ENCODE results near the gene SYT6. TPM values are rescaled to one million over a fixed set of nuclear protein-coding genes. Genes with fewer than 3 reads are reported as not detected.
A peak's percentile ranks its signal among the peaks of the same experiment; 100 is the strongest.

The SYT6 gene
- total RNA-seq, result 1 to 10 TPM in 1 of 4 donors, not detected in 3; 2.0 TPM

DNA sequence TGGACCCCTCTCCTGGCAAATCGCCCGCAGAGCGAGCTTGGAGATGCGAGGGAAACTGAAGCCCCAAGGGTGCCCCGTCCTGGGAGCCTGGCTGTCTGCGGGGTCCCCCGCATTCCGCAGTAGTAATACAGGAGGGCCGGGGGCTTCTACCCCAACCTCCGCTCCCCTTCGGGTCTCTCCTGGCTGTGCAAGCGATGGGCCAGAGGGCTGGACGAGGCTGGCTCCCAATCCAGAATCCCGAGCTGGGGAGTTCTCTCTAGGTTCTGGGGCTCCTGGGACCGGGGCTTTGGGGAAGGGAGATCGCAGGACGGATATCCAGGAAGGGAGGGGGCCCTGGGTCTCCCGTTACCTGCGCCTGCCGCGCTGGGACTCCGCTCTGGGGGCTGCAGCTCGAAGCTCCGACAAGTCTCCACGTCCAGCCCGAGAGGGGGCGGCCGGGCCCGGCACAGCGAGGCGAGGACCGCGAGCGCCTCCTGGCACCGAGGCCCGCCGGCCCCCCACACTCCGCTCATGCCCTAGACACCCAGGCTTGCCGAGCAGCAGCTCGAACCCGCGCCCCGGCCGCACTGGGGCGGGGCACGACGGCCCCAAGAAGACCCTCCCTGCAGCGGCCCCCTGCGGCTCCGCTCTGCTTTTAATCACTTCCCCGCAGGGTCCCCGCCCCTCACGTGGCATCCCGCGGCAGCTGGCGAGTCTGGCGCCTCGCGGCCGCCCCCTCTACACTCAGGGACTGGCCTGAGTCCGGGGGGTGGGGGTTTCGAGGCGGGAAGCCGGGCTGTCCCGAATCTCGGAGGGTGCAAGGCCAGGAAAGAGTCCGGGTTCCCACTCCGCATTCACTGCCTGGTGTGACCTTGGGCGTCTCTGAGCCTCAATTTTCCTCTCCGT lies at the start of gene SYT6:
Gene SYT6 (minus strand): TSS at position 609 of the 885 bp plus-strand sequence. CDS start 97 bp downstream, at position 512.
- Histone ChIP-seq H3K9me3 (no peaks in the 10 kb centered on the region), H3K4me3 (peak within 1 kb of the TSS; percentile 8 to 54), H3K36me3 (no peaks in the 10 kb centered on the region), H3K4me1 (peaks cover 0 to 35% (median 22%) of the 10 kb centered on the region in 3 donors), H3K27ac (no peak within 1 kb of the TSS), H3K27me3 (peaks cover 95% of the 10 kb centered on the region)
- no peak for ATAC-seq
- TF ChIP-seq CTCF (IDR thresholded peaks at IDR 0.05), result no peak
- TF ChIP-seq POLR2AphosphoS5 (IDR thresholded peaks at IDR 0.05), result no peak
- TF ChIP-seq EP300 (IDR thresholded peaks at IDR 0.05), result no peak
- no peak for TF ChIP-seq POLR2A (IDR thresholded peaks at IDR 0.05)
- no CpG with 5 or more reads among the region's 70 CpGs for WGBS, 2 donors (ENCODE audit: low coverage in 1 of 2)

DNA sequence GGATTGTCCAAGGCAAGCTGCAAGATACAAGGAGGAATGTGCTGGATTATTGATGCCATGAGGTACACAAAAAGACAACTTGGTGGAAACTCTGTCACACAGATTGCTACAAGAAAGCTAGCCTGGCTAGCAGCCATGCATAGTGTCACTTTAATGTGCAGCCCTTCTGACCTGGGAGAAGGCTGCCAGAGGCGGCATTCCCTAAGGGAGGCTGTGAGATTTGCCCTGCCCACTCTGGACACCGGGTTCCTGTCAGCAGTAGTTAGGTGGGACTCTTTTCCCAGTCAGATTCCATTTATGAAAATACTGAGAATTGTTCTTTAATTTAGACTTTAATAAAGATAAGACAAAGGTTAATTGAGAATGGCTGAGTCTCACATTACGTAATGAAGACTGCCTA lies 47.8 kb upstream of the SYT6 start:
- no peaks in the 10 kb centered on the region for H3K4me1 ChIP-seq
- no peak overlapping the region for H3K27ac ChIP-seq
- H3K27me3 ChIP-seq, result peaks cover 44% of the 10 kb centered on the region
- H3K36me3 ChIP-seq, result no peaks in the 10 kb centered on the region
- WGBS, 2 donors (ENCODE audit: low coverage in 1 of 2), result 56 to 71% methylated on average over 3 of the region's 3 CpGs
- TF ChIP-seq CTCF (IDR thresholded peaks at IDR 0.05) (no peak), POLR2A (IDR thresholded peaks at IDR 0.05) (no peak), EP300 (IDR thresholded peaks at IDR 0.05) (no peak)
- no peak for ATAC-seq
- no peak overlapping the region for H3K4me3 ChIP-seq
- H3K9me3 ChIP-seq, result no peaks in the 10 kb centered on the region

DNA sequence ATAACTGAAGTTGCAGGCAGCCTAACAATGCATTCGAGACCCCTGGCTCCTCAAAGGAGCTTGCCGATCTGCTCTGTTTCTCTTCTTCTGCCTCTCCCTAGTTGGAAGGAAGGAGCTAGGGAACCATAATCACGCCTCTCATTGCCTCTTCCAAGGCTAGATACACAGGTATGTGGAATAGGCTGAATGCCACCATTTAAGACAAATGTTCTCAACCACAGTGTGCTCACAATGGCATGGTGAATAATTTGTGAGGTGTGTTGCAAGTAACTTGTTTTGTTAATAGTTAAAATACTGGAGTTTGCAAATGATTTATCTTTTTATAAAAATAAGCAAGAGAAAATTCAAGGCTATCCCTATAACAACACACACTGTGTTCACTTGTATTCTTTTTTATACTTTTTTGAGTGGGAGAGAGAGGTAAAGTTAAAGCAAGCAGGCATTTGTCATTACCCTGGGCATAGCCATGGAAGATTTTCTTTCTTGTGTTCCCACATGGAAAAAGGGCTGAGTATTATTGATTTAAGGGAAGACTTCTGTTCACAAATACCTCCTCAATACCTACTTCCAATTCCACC lies 45.4 kb upstream of the SYT6 start:
- peaks cover 59% of the 10 kb centered on the region for H3K27me3 ChIP-seq
- ATAC-seq, result no peak
- H3K4me3 ChIP-seq, result no peak overlapping the region
- H3K27ac ChIP-seq, result no peak overlapping the region
- 81% methylated on average over 3 of the region's 3 CpGs; no CpG with 5 or more reads in 1 of the 2 donors for WGBS, 2 donors (ENCODE audit: low coverage in 1 of 2)
- TF ChIP-seq CTCF (IDR thresholded peaks at IDR 0.05) (no peak), EP300 (IDR thresholded peaks at IDR 0.05) (no peak), POLR2AphosphoS5 (IDR thresholded peaks at IDR 0.05) (no peak)
- peaks cover 0 to 9% (median 0%) of the 10 kb centered on the region in 3 donors for H3K9me3 ChIP-seq
- no peaks in the 10 kb centered on the region for H3K4me1 ChIP-seq
- H3K36me3 ChIP-seq, result no peaks in the 10 kb centered on the region

GRCh38 chr1:114196992-114197907 lies 43.6 kb upstream of the SYT6 start:
- Histone ChIP-seq H3K9me3 (peaks cover 0 to 9% (median 0%) of the 10 kb centered on the region in 3 donors), H3K36me3 (no peaks in the 10 kb centered on the region), H3K27ac (no peak overlapping the region), H3K27me3 (peaks cover 41% of the 10 kb centered on the region), H3K4me1 (no peaks in the 10 kb centered on the region), H3K4me3 (no peak overlapping the region)
- no peak for TF ChIP-seq POLR2AphosphoS5 (IDR thresholded peaks at IDR 0.05)
- no peak for TF ChIP-seq POLR2A (IDR thresholded peaks at IDR 0.05)
- TF ChIP-seq EP300 (IDR thresholded peaks at IDR 0.05), result no peak
- TF ChIP-seq CTCF (IDR thresholded peaks at IDR 0.05), result no peak
- 58 to 82% methylated on average over 2 to 3 of the region's 3 CpGs for WGBS, 2 donors (ENCODE audit: low coverage in 1 of 2)
- ATAC-seq, result no peak

Measured in gastroesophageal sphincter (tissue), 4 donors.